ENCODE measurements around the gene C6orf89. TPM values are rescaled to one million over a fixed set of nuclear protein-coding genes. Genes with fewer than 3 reads are reported as not detected.

Gene C6orf89
- total RNA-seq, 4 donors from 2014 or later, result 18.6 to 34.9 (median 23.1) TPM

- WGBS, 2 donors, result 23 to 26% methylated on average over 14 to 17 of the region's 57 CpGs
- DNase-seq, result no peak
- intact Hi-C loops (cut with DNase I), result no loop called here
- TF ChIP-seq CTCF (IDR thresholded peaks at IDR 0.05), result no peak
- no peak for TF ChIP-seq POLR2A (IDR thresholded peaks at IDR 0.05)
- Histone ChIP-seq H3K4me3 (peak within 1 kb of the TSS; percentile 37 to 77 (median 53)), H3K36me3 (no peaks in the 10 kb centered on the region), H3K27me3 (peaks cover 0 to 37% (median 0%) of the 10 kb centered on the region in 4 donors), H3K9me3 (no peaks in the 10 kb centered on the region), H3K27ac (peak within 1 kb of the TSS; percentile 24 to 62 (median 55)), H3K4me1 (peaks cover 18 to 49% (median 19%) of the 10 kb centered on the region in 3 donors)
Measured at GRCh38 chr6:36838896-36839748, 46.6 kb upstream of the C6orf89 start, which contains the start of gene CPNE5. Gene CPNE5 (minus strand): TSS chr6:36839444. CDS start chr6:36839377, 67 bp downstream.

- no peaks in the 10 kb centered on the region for H3K9me3 ChIP-seq
- H3K4me1 ChIP-seq, result peaks cover 18 to 42% (median 19%) of the 10 kb centered on the region in 3 donors
- 0% methylated on average over 1 to 10 of the region's 70 CpGs for WGBS, 2 donors
- no peaks in the 10 kb centered on the region for H3K36me3 ChIP-seq
- H3K4me3 ChIP-seq, result peak overlapping the region; percentile 37 to 77 (median 53)
- intact Hi-C loops (cut with DNase I), result no loop called here
- DNase-seq, result no peak
- H3K27ac ChIP-seq, result peak overlapping the region; percentile 24 to 62 (median 55)
- peaks cover 0 to 37% (median 0%) of the 10 kb centered on the region in 4 donors for H3K27me3 ChIP-seq
- no peak for TF ChIP-seq POLR2A (IDR thresholded peaks at IDR 0.05)
- TF ChIP-seq CTCF (IDR thresholded peaks at IDR 0.05), result no peak
Measured at GRCh38 chr6:36839749-36840431, 45.9 kb upstream of the C6orf89 start.

- Histone ChIP-seq H3K27ac (peak overlapping the region in 3 of 4 donors; percentile 19 to 62 (median 21)), H3K4me1 (peaks cover 18 to 38% (median 19%) of the 10 kb centered on the region in 3 donors), H3K9me3 (no peaks in the 10 kb centered on the region), H3K36me3 (no peaks in the 10 kb centered on the region), H3K27me3 (peaks cover 0 to 37% (median 0%) of the 10 kb centered on the region in 4 donors), H3K4me3 (peak overlapping the region; percentile 37 to 77 (median 53))
- no peak for TF ChIP-seq CTCF (IDR thresholded peaks at IDR 0.05)
- no peak for TF ChIP-seq POLR2A (IDR thresholded peaks at IDR 0.05)
- intact Hi-C loops (cut with DNase I), result no loop called here
- WGBS, 2 donors, result 39 to 56% methylated on average over 2 to 4 of the region's 44 CpGs
- DNase-seq, result no peak
Measured at GRCh38 chr6:36840432-36841403, 45.0 kb upstream of the C6orf89 start.

GRCh38 chr6:36841756-36842155, 44.0 kb upstream of the C6orf89 start:
- no peaks in the 10 kb centered on the region for H3K36me3 ChIP-seq
- intact Hi-C loops (cut with DNase I), result no loop called here
- peaks cover 0 to 37% (median 0%) of the 10 kb centered on the region in 4 donors for H3K27me3 ChIP-seq
- TF ChIP-seq POLR2A (IDR thresholded peaks at IDR 0.05), result no peak
- no peak for TF ChIP-seq CTCF (IDR thresholded peaks at IDR 0.05)
- H3K9me3 ChIP-seq, result no peaks in the 10 kb centered on the region
- no peak overlapping the region for H3K4me3 ChIP-seq
- H3K4me1 ChIP-seq, result peaks cover 18 to 38% (median 19%) of the 10 kb centered on the region in 3 donors
- no peak overlapping the region for H3K27ac ChIP-seq
- DNase-seq, result no peak
- 44 to 65% methylated on average over 2 of the region's 2 CpGs for WGBS, 2 donors

Data from esophagus squamous epithelium (tissue), 5 donors.